NCI-H1048 (cell line): ENCODE data around the gene TRIM29.
"Not testable (repeated sequence)": the region's sequence is repeated elsewhere in the genome, so short reads cannot be mapped to it uniquely, and the experiment has no call there.

Experiments
- DNase-seq: peaks from one replicate; lab custom pipeline; 2025; lab: John Stamatoyannopoulos, UW

Gene TRIM29, protein sequence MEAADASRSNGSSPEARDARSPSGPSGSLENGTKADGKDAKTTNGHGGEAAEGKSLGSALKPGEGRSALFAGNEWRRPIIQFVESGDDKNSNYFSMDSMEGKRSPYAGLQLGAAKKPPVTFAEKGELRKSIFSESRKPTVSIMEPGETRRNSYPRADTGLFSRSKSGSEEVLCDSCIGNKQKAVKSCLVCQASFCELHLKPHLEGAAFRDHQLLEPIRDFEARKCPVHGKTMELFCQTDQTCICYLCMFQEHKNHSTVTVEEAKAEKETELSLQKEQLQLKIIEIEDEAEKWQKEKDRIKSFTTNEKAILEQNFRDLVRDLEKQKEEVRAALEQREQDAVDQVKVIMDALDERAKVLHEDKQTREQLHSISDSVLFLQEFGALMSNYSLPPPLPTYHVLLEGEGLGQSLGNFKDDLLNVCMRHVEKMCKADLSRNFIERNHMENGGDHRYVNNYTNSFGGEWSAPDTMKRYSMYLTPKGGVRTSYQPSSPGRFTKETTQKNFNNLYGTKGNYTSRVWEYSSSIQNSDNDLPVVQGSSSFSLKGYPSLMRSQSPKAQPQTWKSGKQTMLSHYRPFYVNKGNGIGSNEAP

DNA sequence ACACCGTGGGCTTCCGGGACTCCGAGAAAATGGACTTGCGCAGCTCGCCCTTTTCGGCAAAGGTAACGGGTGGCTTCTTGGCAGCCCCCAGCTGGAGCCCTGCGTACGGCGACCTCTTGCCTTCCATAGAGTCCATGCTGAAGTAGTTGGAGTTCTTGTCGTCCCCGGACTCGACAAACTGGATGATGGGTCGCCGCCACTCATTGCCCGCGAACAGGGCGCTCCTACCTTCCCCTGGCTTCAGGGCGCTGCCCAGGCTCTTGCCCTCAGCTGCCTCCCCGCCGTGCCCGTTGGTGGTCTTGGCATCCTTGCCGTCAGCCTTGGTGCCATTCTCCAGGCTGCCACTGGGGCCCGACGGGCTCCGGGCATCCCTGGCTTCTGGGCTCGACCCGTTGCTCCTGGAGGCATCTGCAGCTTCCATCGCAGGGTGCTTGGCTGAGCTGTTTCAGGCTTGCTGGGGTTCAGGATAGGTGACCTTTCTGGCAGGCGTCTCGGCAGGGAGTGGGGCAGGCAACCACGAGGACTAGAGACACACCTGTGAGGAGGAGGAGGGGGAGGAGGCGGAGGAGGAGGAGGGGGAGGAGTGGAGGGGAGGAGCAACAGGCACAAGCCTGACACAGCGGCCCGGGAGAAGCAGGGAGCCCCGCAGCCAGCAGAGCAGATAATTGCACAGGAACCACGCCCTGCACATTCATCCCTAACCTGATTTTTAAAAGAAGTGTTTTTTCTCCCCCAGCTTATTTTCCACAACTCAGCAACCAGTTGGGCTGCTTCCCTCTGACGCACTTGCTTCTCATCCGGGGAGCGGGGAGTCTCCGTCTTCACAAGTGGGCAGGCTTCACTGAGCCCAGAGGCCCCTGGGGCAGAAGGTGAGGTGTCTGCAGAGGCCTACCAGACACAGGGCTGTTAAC lies at the start of gene TRIM29:
Gene TRIM29, minus strand, starts transcription at position 503 of the 911 bp plus-strand sequence. Its CDS starts 82 bp downstream, at position 421.
- no peak for DNase-seq

DNA sequence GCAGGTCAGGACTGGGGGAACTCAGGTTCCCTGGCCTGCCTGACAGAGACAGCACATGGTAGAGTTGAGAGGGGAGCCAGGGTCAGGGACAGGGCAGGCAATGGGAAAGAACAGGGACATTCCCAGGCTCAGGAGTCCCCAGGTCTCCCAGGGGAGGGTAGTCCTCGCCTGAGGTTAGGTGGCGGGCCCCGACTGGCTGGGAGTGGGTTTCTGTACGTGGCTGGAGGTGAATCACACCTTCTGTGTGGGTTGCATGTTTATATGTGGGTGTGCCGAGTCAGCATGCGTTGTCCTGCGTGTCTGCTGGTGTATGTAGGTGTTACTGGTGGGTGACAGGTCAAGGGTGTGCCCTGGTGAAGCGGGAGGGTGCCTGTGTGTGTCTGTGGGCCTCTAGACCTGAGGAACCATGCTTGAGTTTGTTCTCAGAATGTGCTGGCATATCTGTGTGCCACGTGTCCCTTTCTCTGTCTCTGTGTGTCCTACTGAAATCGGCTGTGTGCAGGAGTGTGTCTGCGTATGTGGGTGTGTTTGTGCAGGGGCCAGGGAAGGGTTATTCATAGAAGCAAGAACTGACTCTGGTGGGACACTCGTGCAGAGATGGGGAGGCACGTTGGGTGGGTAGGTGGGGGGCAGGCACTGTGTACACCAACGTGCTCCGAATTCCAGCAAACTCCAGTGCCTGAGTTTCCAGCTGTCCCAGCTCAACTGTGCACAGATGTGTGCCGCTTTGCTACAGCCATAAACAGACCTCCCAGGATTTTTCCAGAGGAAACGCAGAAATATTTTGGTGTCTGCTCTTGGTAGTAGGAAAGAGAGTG lies 49.1 kb upstream of the TRIM29 start:
- no peak for DNase-seq

DNA sequence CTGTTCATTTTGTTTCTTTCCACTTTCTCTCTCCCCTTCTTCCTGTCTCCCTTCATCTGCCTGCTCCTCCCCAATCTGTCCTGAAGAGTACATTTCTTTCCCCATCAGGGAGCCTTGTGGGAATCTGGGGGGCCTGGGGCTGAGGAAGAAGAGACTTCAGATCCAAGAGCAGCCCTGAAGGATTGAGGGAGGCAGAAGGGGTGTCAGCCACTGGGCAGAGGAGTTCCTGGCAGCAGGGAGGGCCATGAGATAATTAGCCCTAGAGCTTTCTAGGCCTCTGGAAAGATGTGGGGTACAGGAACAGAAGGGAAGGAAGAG lies 48.5 kb upstream of the TRIM29 start:
- DNase-seq = no peak

DNA sequence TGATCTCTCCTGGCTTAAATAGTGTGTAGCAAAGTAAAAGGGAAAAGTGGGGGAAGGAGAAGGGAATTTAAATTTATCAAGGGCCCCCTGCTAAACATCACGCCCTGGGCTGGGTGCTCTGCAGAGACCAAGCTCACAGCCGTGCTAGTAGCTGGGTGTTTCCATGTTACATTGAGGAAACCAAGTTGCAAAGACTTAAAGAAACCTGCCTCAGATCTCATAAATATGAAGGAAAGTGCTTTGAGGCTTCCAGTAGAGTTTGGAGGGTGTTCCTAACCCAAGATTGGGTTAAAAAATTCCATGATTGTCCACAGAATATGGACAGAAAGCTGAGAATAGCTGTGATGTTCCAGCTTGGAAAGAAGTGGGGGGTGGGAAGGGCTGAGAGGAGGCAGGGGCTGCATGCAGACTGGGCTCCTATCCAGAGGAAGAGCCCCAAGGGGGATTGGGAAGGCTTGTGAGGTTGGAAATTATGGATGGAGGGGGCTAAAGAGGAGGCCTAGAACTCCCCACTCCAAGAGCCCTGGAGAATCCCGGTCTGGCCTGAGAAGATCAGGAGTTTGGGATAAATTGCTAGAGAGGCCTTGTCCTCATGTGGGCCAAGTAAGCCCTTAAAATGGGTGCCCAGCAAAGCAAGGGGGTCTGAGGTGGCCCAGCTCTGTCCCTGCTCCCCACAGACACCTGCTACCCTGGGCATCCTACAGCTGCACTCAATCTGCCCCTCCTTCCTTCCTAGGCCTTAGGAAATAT lies 48.0 kb upstream of the TRIM29 start:
- no peak for DNase-seq

DNA sequence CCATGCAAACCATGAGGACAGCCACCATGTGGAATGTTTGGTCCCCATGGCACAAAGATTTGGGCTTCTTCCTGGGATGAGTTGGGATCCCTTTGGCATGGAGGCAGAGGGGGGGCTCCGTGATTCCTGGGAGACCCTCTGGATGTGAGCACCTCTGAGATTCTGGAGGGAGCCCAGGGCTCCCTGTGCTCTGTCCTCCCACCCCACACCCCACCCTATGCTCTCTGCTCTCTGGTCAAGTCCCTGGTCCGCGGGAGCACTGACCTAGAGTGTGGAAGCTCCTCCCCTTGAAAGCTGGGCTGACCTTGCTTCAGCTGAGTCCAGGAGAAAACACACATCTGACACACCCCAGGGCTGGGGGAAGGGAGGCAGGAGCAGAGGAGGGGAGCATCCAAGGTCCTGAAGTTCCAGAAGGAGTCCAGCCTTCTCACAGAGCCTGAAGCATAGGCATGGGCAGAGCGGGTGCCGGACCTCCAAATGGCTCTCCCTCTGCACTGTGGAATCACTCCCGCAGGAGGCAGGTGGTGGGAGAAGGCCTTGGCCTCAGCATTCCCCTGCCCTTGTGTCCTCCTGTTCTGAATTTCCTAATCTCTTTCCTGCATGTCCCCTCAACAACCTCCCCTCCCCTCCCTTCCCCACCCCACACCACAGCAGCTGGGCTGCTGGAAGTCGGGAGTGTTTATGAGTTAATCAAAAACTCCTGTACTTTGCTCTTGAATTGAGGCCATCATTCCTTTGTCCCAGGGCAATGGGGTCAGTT lies 47.2 kb upstream of the TRIM29 start:
- no peak for DNase-seq

DNA sequence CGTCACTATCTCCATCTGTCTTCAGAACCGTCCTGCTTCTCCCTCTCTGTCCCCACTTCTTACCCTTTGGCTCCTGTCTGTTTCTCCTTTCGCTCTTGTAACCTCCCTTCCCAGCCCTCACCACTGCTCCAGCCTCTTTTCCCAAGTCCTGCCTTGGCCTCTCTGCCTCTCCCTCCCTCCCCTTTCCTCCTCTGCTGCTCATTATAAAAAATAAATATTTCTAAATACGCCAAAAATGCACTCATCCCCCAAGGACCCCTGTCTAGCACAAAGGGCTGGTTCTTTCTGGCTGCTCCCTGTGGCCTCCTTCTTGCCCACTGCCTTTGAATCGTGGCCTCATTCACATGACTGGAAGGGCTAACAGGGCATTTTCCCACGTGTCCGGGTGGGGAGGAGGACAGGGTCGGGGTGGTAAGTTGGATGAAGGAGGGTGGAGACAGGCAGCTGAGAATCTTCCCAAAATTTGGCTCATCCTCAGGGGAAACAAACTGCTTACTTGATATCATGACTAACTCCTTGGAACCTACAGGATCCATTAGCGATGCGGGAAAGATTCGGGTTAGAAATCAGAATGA lies 46.5 kb upstream of the TRIM29 start:
- DNase-seq = no peak

DNA sequence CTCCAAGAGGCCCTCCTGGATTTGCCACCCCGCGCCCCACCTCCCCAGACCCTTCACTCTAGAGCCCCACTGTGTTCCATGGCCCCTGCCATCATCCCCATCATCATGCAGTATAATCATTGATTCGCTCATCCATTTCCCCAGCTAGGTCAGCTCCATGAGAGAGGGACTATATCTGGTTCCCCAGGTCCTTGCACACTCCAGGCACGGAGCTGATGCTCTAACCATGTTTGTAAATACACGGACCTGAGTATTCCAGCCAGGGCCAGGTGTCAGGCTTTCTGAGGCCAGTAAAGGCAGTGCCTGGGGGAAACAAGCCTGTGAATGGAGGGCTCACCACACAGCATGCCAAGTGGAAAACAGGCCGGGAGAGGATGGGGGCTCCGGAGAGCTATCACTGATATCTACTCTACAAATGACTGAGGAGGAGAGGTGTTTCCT lies 45.8 kb upstream of the TRIM29 start:
- DNase-seq = no peak

DNA sequence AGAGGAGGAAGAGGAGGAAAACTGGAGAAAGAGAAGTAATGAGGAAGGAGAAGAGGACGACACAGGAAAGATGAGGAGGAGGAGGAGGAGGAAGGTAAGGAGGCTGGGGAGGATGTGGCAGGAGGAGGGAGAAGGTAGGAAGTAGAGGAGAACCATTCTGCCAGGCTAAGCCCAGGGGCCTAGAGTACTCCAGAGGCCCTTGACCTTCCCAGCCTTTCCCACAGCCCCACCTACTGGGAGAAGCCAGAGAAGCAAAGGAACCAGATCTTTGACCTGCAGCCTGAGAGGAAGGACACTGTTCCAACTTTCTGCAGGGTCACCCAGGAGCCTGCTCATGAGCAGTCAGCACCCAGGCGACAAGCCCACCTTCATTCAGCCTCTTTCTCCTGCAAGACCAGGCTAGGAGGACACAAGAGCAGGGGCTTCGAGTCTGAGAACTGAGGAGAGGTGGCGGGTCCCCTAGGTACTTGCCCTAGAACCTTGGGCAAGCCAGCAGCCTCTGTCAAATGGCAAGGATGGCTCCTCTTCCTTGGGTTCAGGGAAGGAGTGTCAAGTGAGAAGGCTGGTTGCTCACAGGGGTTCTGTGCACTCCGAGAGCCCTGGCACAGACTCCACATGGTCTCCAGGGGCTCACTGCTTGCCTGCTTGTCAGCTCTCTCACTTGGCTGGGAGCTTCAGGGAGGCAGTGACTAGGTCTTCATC lies 45.0 kb upstream of the TRIM29 start:
- DNase-seq = no peak

DNA sequence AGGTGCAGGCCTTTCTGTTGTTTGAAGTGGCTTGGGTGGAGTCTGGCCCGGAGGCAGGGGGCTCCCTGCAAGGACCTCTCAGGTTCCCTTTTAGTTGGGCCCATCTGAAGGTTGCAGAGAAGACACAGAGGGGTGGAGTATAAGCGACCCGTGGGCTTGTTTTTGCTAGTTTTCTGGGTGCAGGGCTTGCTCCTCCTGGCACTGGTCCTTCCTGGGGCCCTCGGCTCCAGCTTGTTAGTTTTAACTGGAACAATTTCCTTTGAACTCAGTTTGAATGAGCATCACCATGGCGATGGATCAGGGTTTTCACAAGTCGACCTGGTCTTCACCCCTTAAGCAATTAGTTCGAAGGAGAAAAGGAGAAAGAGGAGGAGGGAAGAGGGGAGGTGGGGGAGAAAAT lies 44.5 kb upstream of the TRIM29 start:
- no peak for DNase-seq

DNA sequence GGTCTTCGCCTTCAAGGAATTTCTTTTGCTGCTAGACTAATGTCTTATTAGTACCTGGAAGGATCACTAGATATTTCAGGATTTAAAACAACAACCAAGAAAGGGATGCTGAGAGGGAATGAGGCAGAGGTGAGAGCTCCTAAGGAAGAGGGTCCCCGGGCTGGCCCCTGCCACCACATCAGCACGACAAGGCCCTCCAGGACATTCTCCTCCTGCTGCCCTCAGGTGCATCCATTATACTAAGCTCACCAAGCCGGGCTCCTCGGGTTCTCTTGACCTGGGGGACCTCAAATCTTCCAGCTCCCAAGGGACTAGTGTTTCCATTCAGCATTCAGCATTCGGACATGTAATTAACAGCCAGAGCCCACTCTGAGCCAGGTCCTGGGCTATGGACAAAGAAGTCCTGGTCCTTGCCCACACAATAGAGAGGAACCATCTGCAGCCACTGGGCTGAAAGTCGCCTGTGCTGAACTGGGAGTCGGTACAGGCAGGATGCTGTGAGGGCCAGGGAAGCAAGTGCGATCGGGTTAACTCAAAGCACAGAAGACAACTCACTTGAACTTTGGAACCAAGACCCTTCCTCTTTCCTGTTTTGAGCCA lies 43.6 kb upstream of the TRIM29 start:
- DNase-seq = no peak

DNA sequence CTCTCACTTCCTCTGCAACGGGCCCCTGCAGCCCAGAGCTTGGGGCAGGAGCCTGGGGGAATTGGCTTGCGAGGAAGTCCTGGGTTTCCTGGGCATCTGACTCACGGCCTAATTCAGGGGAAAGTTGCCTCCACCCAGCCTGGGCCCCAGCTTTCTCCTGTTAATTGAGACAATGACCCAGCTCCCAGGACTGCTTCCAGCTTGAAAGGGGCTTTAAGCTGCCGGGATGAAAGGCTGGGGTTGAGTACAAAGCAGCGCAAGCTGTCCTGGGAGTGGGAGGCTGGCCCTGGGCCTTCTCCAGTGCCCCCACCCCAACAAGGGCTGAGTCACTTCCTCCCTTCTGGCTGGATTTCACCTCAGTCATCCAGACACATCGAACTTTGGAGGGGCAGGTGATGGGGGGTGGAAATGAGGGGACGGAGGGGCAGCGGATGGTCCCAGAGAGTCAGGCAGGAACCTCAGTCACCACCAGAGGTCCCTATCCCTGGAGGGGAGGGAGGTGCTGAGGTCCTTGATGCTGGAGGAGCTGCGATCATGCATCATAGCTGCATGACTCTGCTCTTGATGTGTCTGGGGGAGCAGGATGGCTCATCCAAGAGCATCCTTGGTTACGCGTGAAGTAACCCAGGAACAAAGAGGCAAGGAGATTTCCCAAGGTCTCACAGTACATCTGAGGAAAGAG lies 42.8 kb upstream of the TRIM29 start:
- DNase-seq = no peak

DNA sequence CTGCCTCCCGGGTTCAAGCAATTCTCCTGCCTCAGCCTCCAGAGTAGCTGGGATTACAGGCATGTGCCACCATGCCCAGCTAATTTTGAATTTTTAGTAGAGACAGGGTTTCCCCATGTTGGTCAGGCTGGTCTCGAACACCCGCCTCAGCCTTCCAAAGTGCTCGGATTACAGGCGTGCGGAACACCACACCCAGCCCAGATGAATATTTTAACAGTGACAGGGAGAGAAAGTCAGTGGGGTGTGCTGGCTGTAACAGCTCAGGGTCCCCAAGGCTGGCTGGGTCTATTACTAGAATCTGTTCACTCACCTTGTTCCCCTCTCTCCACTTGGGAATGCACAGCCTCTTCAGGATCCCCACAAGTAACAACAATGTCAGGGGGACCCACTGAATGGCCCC lies 42.1 kb upstream of the TRIM29 start:
- not testable (repeated sequence) for DNase-seq

DNA sequence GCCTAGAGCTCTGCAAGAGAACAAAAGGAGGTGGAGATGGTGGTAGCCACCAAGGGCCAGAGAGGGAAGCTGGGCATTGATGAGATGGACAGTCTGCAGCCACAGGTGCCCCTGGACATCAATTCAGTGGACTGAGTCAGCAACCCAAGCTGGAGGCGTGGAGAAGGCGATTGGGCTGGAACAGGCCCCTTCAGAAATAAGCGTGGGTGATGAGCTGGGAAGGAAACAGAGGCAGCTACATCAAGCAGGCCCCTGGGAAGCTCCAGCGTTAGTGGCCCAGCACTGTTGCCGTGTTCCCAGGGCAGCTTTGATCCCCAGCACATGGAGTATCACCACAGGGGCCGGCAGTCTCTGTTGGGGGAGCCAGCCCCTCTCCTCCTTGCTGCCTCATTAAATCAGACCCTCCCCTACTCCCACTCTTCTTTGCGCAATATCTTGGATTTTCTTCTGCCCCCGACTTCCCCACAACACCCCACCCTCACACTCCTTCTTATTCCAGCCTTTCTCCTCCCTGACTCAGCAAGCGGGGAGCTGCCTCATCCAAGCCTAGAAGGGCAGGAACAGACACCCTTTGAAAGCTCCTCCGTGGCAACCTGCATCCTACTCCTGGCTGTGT lies 41.3 kb upstream of the TRIM29 start:
- no peak for DNase-seq

DNA sequence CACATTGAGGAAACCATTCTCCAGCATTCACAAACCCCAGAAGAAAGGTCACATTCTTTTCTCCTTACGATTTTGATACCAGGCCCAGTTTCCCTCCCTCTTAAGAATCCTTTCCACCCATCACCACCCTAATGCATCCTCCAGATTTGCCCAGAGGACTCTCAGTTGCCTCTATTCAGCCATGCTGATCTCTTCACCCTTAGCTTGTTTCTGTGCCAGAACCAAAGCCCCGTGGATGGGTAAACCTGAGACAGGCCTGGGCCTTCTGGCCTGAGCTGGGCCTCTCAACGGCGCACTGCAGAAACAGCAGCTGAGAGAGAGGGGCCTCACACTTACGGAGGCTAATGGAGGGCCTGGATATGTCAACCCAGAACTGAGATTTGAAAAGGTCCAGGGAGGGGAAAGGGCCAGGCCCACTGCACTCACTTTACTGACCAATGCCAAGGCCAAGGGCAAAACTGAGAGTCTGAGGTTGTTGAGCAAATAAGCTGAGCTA lies 40.7 kb upstream of the TRIM29 start:
- DNase-seq = no peak

DNA sequence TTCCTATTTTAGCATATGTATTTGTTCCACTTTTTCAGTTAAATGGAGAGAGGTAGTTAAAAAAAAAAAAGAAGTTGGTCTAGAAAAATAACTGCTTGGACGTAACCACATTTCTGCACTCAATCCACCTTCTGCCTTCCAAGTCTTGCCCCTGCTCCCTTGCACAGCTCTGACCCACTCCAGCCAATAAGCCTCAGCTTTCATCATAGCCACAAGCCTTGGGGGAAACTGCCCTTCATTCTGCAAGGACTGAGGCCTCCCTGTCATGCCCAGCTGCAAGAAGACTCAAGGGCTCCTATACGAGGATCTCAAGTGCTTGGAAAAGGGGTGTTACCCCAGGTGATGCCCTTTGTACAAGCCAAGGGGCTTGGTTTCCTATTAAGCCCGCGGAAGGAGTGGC lies 37.0 kb upstream of the TRIM29 start:
- no peak for DNase-seq

DNA sequence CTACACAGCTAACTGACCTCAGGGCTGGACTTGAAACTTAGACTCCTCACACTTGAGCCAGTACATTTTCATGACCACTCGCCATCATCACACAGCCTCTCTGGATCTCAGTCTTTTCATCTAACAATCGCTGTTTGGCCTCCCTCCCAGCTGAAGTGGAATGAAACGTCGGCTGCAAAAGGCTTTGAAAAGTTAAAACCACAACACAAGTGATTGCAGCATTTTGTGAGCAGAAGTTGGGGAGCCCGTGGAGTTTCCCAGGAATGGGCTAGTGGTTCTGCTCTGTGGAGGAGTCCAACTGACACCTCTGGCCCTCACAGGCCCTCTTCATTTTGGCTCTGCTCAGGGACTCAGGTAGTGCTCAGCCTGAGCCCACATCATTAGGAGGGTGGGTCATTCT lies 35.9 kb upstream of the TRIM29 start:
- DNase-seq = no peak

DNA sequence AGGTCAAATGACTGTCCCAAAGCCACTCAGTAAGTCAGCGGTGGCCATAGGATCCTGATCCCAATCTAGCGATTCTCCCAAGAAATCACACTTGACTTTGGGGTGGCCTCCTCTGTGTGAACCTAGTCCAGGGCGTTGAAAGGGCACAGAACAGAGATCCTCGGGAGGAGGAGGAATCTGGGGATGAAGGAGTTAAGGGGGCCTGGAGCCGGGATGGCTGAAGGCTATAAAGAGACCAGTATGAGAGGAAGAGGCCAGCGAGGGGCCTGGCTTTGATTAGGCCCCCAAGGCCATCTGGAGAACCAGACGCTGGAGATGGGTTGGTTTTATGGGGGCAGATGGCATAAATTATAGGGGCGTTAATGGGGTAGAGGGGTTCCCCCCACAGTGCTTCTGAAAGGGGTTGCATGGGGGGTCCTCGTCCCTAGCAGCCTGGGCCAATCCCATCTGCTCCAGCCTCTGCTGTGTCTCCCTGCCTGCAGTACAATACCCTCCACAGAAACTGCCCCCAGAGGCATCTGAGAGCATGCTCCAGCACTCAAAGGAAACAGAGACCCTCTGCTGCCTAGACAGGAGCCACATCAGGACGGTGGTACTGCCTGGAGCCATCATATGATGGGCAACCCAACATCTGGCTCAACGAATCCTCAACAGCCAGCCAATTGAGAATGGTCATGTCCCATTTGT lies 35.2 kb upstream of the TRIM29 start:
- no peak for DNase-seq
